Stimulated activated CD8-positive, alpha-beta memory T cell treated with anti-CD3 and anti-CD28 coated beads, Interleukin-7, amount 100 ng/mL, for 1 hour (primary cell): ENCODE measurements around the gene TEAD4.

Experiments
- DNase-seq, 2 donors: peaks; one replicate each; pipeline ENCODE4 v3.0.0-alpha.2; 2020; ENCODE audit warnings: low read depth in 2 of 2

TEAD4 gene

GRCh38 chr12:3000548-3001275, 41.5 kb downstream of the TEAD4 start:
- DNase-seq: no peak

GRCh38 chr12:3002646-3003045, 43.4 kb downstream of the TEAD4 start:
- no peak for DNase-seq

GRCh38 chr12:3003357-3003992, 44.3 kb downstream of the TEAD4 start:
- no peak for DNase-seq

- no peak for DNase-seq
These were observed 45.7 kb downstream of the TEAD4 start for GRCh38 chr12:3004655-3005565.

GRCh38 chr12:3005736-3006135, 46.5 kb downstream of the TEAD4 start:
- DNase-seq: no peak

- DNase-seq: no peak
These were observed 50.6 kb downstream of the TEAD4 start for GRCh38 chr12:3009780-3010179.

- DNase-seq: no peak
These were observed 51.2 kb downstream of the TEAD4 start for GRCh38 chr12:3010214-3010930.

GRCh38 chr12:3012786-3013185, 53.6 kb downstream of the TEAD4 start:
- DNase-seq: no peak

- DNase-seq: no peak
These were observed 55.4 kb downstream of the TEAD4 start for GRCh38 chr12:3014641-3015040.

GRCh38 chr12:3015356-3015755, 56.2 kb downstream of the TEAD4 start:
- no peak for DNase-seq

- no peak for DNase-seq
These were observed 57.0 kb downstream of the TEAD4 start for GRCh38 chr12:3016191-3016590.

- DNase-seq: no peak
These were observed 58.1 kb downstream of the TEAD4 start for GRCh38 chr12:3017281-3017680.

GRCh38 chr12:3018284-3019004, 59.2 kb downstream of the TEAD4 start:
- DNase-seq: no peak

- DNase-seq: no peak
These were observed 59.9 kb downstream of the TEAD4 start for GRCh38 chr12:3019005-3019680.

- no peak for DNase-seq
These were observed 61.2 kb downstream of the TEAD4 start for GRCh38 chr12:3020399-3020798.

- DNase-seq: no peak
These were observed 61.7 kb downstream of the TEAD4 start for GRCh38 chr12:3020850-3021435.

- no peak for DNase-seq
These were observed 63.2 kb downstream of the TEAD4 start for GRCh38 chr12:3022411-3022810.

- DNase-seq: no peak
These were observed 63.8 kb downstream of the TEAD4 start for GRCh38 chr12:3022961-3023360.

GRCh38 chr12:3028108-3028507, 68.9 kb downstream of the TEAD4 start:
- DNase-seq: no peak

- DNase-seq: no peak
These were observed 71.7 kb downstream of the TEAD4 start for GRCh38 chr12:3030821-3031429.
